OCI-LY1 (cell line): ENCODE data around the gene MTG2.

Source experiments
- H2AFZ ChIP-seq: fragments of 200-600 bp; sonication (generic), shearing (Covaris generic); 2 replicates; pipeline ENCODE4 v1.6.0; 2014; ENCODE audit warnings: antibody characterized with exemption, mild to moderate bottlenecking, low read length
- H3F3A ChIP-seq: fragments of 200-600 bp; sonication (generic), shearing (Covaris generic); 2 replicates; pipeline ENCODE4 v1.6.0; 2014; ENCODE audit warnings: mild to moderate bottlenecking, antibody characterized with exemption, low read length, moderate library complexity; ENCODE audit not compliant: insufficient read depth
- H3K27ac ChIP-seq: fragments of 200-600 bp; sonication (generic); 2 replicates; pipeline ENCODE4 v1.5.1; 2014; ENCODE audit warnings: low read length, mixed run types, mild to moderate bottlenecking, low read depth; ENCODE audit not compliant: poor library complexity, severe bottlenecking
- H3K27me3 ChIP-seq: fragments of 200-600 bp; sonication (generic); 2 replicates; pipeline ENCODE4 v1.6.0; 2014; ENCODE audit warnings: antibody characterized with exemption, mild to moderate bottlenecking, low read length, moderate library complexity; ENCODE audit not compliant: insufficient read depth
- H3K36me3 ChIP-seq: fragments of 200-600 bp; sonication (generic); 2 replicates; pipeline ENCODE4 v1.6.1; 2014; ENCODE audit warnings: mild to moderate bottlenecking, antibody characterized with exemption, low read length, moderate library complexity, mixed read lengths; ENCODE audit not compliant: insufficient read depth
- H3K4me1 ChIP-seq: fragments of 200-600 bp; sonication (generic); 2 replicates; pipeline ENCODE4 v1.5.1; 2014; ENCODE audit warnings: mild to moderate bottlenecking, low read length, moderate library complexity; ENCODE audit not compliant: insufficient read depth, severe bottlenecking
- H3K4me2 ChIP-seq: fragments of 200-600 bp; sonication (generic), shearing (Covaris generic); 2 replicates; pipeline ENCODE4 v1.6.1; 2014; ENCODE audit warnings: low read length
- H3K4me3 ChIP-seq: fragments of 200-600 bp; sonication (generic); 2 replicates; pipeline ENCODE4 v1.5.1; 2014; ENCODE audit warnings: low read length, low read depth, mild to moderate bottlenecking, mixed read lengths; ENCODE audit not compliant: poor library complexity, severe bottlenecking
- H3K79me2 ChIP-seq: fragments of 200-600 bp; shearing (Covaris generic); 2 replicates; pipeline ENCODE4 v1.6.1; 2016; ENCODE audit warnings: mixed run types, low read length, mixed read lengths; ENCODE audit not compliant: insufficient read depth
- H3K9ac ChIP-seq: fragments of 200-600 bp; sonication (generic), shearing (Covaris generic); 2 replicates; pipeline ENCODE4 v1.6.1; 2014; ENCODE audit warnings: mild to moderate bottlenecking, low read length, mixed read lengths
- H3K9me2 ChIP-seq: fragments of 200-600 bp; sonication (generic), shearing (Covaris generic); 2 replicates; pipeline ENCODE4 v1.6.1; 2014; ENCODE audit warnings: low read depth, mild to moderate bottlenecking, low read length, mixed read lengths
- H3K9me3 ChIP-seq: fragments of 200-600 bp; shearing (Covaris generic); 2 replicates; pipeline ENCODE4 v1.6.1; 2014; ENCODE audit warnings: low read length, mixed read lengths
- H4K20me1 ChIP-seq: fragments of 200-600 bp; sonication (generic), shearing (Covaris generic); 2 replicates; pipeline ENCODE4 v1.6.0; 2016; ENCODE audit warnings: mild to moderate bottlenecking, low read length; ENCODE audit not compliant: insufficient read depth
- EZH2 ChIP-seq: fragments of 200-600 bp; sonication (generic), shearing (Covaris generic); IDR thresholded peaks from 2 replicates; pipeline ENCODE4 v1.8.0; 2017; ENCODE audit warnings: borderline replicate concordance, mixed run types, mild to moderate bottlenecking, antibody characterized with exemption, low read length, moderate library complexity, mixed read lengths
- TF ChIP-seq, protein P1 (sequence below): fragments of 200-600 bp; sonication (generic), shearing (Covaris generic); IDR thresholded peaks from 2 replicates; pipeline ENCODE4 v1.5.1; 2017; ENCODE audit warnings: mild to moderate bottlenecking, antibody characterized with exemption, low read length, moderate library complexity, mixed read lengths

MTG2 gene

DNA sequence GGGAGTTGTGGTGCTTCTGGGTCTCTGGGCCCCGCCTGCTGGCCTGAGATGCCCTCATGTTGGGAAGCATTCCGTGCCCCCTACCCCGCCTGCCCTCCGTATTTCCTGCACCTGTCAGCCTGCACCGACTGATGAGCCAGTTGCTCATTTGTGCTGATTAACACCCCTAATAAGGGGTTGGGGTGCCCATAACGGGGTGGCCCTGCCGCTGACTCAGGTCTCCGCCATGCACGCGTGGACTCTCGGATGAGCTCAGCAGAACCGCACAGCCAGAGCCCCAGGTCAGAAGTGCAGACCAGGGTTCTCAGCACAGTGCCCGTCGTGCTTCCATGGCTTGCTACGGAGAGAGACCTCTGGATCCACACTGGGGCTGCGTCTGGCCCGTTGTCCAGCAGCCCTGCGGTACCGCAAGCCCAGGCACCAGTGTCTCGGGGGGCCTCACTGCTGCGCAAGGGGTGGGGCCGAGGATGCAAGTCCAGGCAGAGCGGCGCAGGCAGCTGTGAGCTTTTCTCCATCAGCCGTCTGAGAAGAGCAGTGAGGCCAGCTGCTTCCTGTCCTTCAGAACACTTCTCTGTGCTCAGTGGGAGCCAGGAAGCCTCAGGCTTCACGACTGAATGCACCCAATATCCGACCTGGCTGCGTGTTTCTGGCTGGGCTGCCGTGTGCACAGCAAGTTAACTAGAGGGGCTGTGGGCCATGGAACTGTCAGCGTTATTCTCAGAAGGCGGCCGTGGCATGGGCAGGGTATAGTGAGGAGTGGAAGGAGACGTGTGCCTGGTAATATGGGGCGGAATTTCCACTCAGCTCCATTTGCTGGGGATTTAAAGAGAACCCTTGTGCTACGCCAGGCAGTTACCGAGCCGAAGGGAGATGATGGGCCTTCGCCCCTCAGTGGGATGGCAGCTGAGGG, 18.6 kb downstream of the MTG2 start:
- no peaks in the 10 kb centered on the region for H3K9me3 ChIP-seq
- no peaks in the 10 kb centered on the region for H3K9me2 ChIP-seq
- peak overlapping the region; percentile 52; the same call in 1 of the 2 replicates for H3K4me2 ChIP-seq
- peaks cover 17% of the 10 kb centered on the region for H3K4me1 ChIP-seq
- H2AFZ ChIP-seq: no peak overlapping the region
- no peaks in the 10 kb centered on the region for H4K20me1 ChIP-seq
- H3K4me3 ChIP-seq: no peak overlapping the region
- no peaks in the 10 kb centered on the region for H3K27me3 ChIP-seq
- H3K36me3 ChIP-seq: peaks cover 44% of the 10 kb centered on the region
- no peaks in the 10 kb centered on the region for H3K79me2 ChIP-seq
- no peak overlapping the region for H3K9ac ChIP-seq
- H3F3A ChIP-seq: no peaks in the 10 kb centered on the region
- H3K27ac ChIP-seq: peak overlapping the region; percentile 66
- TF ChIP-seq EZH2: no peak
- TF ChIP-seq, protein P1, sequence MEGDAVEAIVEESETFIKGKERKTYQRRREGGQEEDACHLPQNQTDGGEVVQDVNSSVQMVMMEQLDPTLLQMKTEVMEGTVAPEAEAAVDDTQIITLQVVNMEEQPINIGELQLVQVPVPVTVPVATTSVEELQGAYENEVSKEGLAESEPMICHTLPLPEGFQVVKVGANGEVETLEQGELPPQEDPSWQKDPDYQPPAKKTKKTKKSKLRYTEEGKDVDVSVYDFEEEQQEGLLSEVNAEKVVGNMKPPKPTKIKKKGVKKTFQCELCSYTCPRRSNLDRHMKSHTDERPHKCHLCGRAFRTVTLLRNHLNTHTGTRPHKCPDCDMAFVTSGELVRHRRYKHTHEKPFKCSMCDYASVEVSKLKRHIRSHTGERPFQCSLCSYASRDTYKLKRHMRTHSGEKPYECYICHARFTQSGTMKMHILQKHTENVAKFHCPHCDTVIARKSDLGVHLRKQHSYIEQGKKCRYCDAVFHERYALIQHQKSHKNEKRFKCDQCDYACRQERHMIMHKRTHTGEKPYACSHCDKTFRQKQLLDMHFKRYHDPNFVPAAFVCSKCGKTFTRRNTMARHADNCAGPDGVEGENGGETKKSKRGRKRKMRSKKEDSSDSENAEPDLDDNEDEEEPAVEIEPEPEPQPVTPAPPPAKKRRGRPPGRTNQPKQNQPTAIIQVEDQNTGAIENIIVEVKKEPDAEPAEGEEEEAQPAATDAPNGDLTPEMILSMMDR: no peak

DNA sequence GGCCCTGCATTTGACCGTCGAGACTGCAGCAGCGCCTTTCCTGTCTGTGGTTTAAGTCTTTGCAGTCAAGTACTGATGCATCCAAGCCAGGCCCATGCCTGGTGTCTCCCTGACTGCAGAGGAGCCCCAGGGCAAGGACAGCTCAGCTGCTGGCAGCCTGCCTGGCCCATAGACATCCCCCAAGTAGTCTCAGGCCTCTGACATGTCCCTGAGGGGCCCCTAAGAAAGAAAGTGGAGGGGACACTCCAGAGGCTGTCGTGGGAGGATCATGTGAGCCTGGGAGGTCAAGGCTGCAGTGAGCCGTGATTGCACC, 19.2 kb downstream of the MTG2 start:
- no peaks in the 10 kb centered on the region for H3F3A ChIP-seq
- no peaks in the 10 kb centered on the region for H3K27me3 ChIP-seq
- H3K9ac ChIP-seq: no peak overlapping the region
- H2AFZ ChIP-seq: no peak overlapping the region
- TF ChIP-seq, protein P1: no peak
- TF ChIP-seq EZH2: no peak
- H3K79me2 ChIP-seq: no peaks in the 10 kb centered on the region
- no peaks in the 10 kb centered on the region for H4K20me1 ChIP-seq
- H3K4me2 ChIP-seq: no peak overlapping the region; the same call in 1 of the 2 replicates
- no peaks in the 10 kb centered on the region for H3K9me2 ChIP-seq
- peaks cover 17% of the 10 kb centered on the region for H3K4me1 ChIP-seq
- H3K9me3 ChIP-seq: no peaks in the 10 kb centered on the region
- peaks cover 44% of the 10 kb centered on the region for H3K36me3 ChIP-seq
- no peak overlapping the region for H3K4me3 ChIP-seq
- H3K27ac ChIP-seq: peak overlapping the region; percentile 66

DNA sequence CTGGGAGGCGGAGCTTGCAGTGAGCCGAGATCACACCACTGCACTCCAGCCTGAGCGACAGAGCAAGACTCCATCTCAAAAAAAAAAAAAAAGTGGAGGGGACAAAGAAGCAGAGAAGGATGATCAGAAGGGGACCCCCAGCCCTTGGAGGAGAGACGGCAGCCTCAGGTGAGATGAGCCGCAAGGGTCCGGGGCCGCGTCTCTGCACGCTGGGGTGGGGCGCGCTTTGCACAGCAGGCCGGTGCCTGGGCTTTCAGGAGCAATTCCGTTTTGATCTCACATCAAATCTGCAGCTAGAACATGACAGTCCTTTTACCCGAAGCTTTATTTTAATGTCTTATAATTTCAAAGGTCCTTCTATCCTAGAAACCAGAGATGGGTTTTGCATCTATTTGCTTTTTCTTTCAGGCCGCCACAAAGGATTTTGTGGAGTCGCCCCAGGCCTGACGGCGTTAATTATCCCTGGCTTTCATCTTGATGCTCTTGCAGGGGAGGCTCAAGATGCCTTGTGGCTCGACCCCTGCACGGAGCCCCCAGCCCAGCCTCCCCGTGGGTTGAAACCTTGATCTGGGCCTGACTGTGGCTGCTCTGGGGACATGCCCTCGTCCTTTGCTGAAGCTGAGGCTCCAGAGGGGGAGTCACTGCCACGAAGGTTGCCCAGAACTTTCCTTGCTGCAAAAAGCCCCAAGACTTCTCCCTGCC, 20.0 kb downstream of the MTG2 start:
- no peaks in the 10 kb centered on the region for H3K9me2 ChIP-seq

More for the DNA sequence above, 20.0 kb downstream of the MTG2 start:
- no peaks in the 10 kb centered on the region for H3K27me3 ChIP-seq
- no peak overlapping the region for H2AFZ ChIP-seq
- H3K9ac ChIP-seq: no peak overlapping the region
- no peak overlapping the region for H3K4me3 ChIP-seq
- H3F3A ChIP-seq: no peaks in the 10 kb centered on the region
- H4K20me1 ChIP-seq: no peaks in the 10 kb centered on the region
- H3K4me1 ChIP-seq: peaks cover 17% of the 10 kb centered on the region
- H3K9me3 ChIP-seq: no peaks in the 10 kb centered on the region
- TF ChIP-seq, protein P1: no peak
- TF ChIP-seq EZH2: no peak
- no peak overlapping the region for H3K4me2 ChIP-seq
- no peak overlapping the region for H3K27ac ChIP-seq
- no peaks in the 10 kb centered on the region for H3K79me2 ChIP-seq
- peaks cover 37% of the 10 kb centered on the region for H3K36me3 ChIP-seq
